Measurements from ENCODE around the gene KANTR. TPM values are rescaled to one million over a fixed set of nuclear protein-coding genes. Genes with fewer than 3 reads are reported as not detected.

KANTR gene, protein sequence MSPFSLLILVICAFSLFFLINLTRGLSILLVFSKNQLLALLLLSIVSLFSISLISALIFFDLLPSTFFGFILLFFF
- total RNA-seq (2022) (14.5 and 18.2 TPM in 2 replicates), Bru-seq, nascent RNA (percentile 65 among the genes with signal in this experiment), BruChase-seq, experiment 1, labeled RNA remaining after a 6-hour chase (percentile 64 among the genes with signal in this experiment), BruChase-seq, experiment 2, labeled RNA remaining after a 2-hour chase (percentile 76 among the genes with signal in this experiment)
- long read RNA-seq, partial matches to known transcripts, result 0 of 3 reads
- long read RNA-seq, other reads (novel, unspliced or antisense), result 3 of 3 reads

GRCh38 chrX:53093748-53094581, at the start of gene KANTR:
Gene KANTR (plus strand): TSS chrX:53094142. CDS start chrX:53124273, 30,131 bp downstream.
- Mint-ChIP-seq H3K9me3 (ENCODE audit: low read depth, unreplicated experiment) (no peaks in the 10 kb centered on the region), H3K4me3 (ENCODE audit: low read depth, unreplicated experiment) (peak within 1 kb of the TSS; percentile 84), H3K36me3 (ENCODE audit: insufficient read depth, unreplicated experiment) (peaks cover 22% of the 10 kb centered on the region), H3K27me3 (ENCODE audit: unreplicated experiment) (no peaks in the 10 kb centered on the region), H3K27ac (ENCODE audit: unreplicated experiment) (peak within 1 kb of the TSS; percentile 89), H3K4me1 (ENCODE audit: low read depth, unreplicated experiment) (peaks cover 14% of the 10 kb centered on the region)
- no peak for TF ChIP-seq CTCF (IDR thresholded peaks at IDR 0.05; ENCODE audit: unreplicated experiment)
- intact Hi-C loops (cut with micrococcal nuclease; ENCODE audit: unreplicated experiment), result loop anchor here (1.0 kb wide), 1 partner anchor 22 kb away; no protein-coding TSS in a partner anchor
- no TSS peak for BruUV-seq (replicated peaks)
- CTCF ChIA-PET, result no interaction called here
- peak; percentile 89 for DNase-seq

DNA sequence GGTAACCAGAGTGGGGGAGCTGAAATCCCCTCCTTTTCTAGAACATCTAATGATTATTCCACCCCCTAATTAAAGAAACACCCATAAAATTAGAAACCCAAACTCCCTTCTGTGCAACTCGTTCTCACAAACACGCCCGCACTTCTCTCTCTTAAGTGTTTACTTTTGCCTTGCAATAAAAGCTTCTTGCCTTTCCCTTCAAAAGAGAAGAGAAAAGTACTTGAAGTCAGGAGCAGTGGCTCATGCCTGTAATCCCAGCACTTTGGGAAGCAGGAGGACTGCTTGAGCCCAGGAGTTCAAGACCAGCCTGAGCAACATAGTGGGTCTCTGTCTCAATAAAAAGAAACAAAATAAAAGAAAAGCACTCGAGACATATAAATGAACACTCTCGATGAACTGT, 48.9 kb upstream of the KANTR start:
- DNase-seq, result no peak
- H3K4me3 Mint-ChIP-seq (ENCODE audit: low read depth, unreplicated experiment), result no peak overlapping the region
- no peaks in the 10 kb centered on the region for H3K9me3 Mint-ChIP-seq (ENCODE audit: low read depth, unreplicated experiment)
- CTCF ChIA-PET, result no interaction called here
- no peak overlapping the region for H3K27ac Mint-ChIP-seq (ENCODE audit: unreplicated experiment)
- peaks cover 48% of the 10 kb centered on the region for H3K27me3 Mint-ChIP-seq (ENCODE audit: unreplicated experiment)
- no peak for TF ChIP-seq CTCF (IDR thresholded peaks at IDR 0.05; ENCODE audit: unreplicated experiment)
- intact Hi-C loops (cut with micrococcal nuclease; ENCODE audit: unreplicated experiment), result no loop called here
- BruUV-seq (replicated peaks), result no TSS peak
- no peaks in the 10 kb centered on the region for H3K36me3 Mint-ChIP-seq (ENCODE audit: insufficient read depth, unreplicated experiment)
- H3K4me1 Mint-ChIP-seq (ENCODE audit: low read depth, unreplicated experiment), result no peaks in the 10 kb centered on the region

- Mint-ChIP-seq H3K27me3 (ENCODE audit: unreplicated experiment) (peaks cover 33% of the 10 kb centered on the region), H3K9me3 (ENCODE audit: low read depth, unreplicated experiment) (no peaks in the 10 kb centered on the region), H3K4me1 (ENCODE audit: low read depth, unreplicated experiment) (no peaks in the 10 kb centered on the region), H3K4me3 (ENCODE audit: low read depth, unreplicated experiment) (no peak overlapping the region), H3K36me3 (ENCODE audit: insufficient read depth, unreplicated experiment) (no peaks in the 10 kb centered on the region), H3K27ac (ENCODE audit: unreplicated experiment) (no peak overlapping the region)
- intact Hi-C loops (cut with micrococcal nuclease; ENCODE audit: unreplicated experiment), result no loop called here
- CTCF ChIA-PET, result no interaction called here
- no peak for TF ChIP-seq CTCF (IDR thresholded peaks at IDR 0.05; ENCODE audit: unreplicated experiment)
- no TSS peak for BruUV-seq (replicated peaks)
- DNase-seq, result no peak
Observed at GRCh38 chrX:53047228-53047627, 46.7 kb upstream of the KANTR start.

GRCh38 chrX:53048169-53049126, 45.5 kb upstream of the KANTR start, which contains the start of gene GPR173:
Gene GPR173 (plus strand): TSS chrX:53048789. CDS start chrX:53076622, 27,833 bp downstream.
- no TSS peak for BruUV-seq (replicated peaks)
- intact Hi-C loops (cut with micrococcal nuclease; ENCODE audit: unreplicated experiment), result no loop called here
- CTCF ChIA-PET, result no interaction called here
- TF ChIP-seq CTCF (IDR thresholded peaks at IDR 0.05; ENCODE audit: unreplicated experiment), result no peak
- Mint-ChIP-seq H3K4me1 (ENCODE audit: low read depth, unreplicated experiment) (no peaks in the 10 kb centered on the region), H3K9me3 (ENCODE audit: low read depth, unreplicated experiment) (no peaks in the 10 kb centered on the region), H3K27me3 (ENCODE audit: unreplicated experiment) (peaks cover 21% of the 10 kb centered on the region), H3K27ac (ENCODE audit: unreplicated experiment) (no peak within 1 kb of the TSS), H3K36me3 (ENCODE audit: insufficient read depth, unreplicated experiment) (no peaks in the 10 kb centered on the region), H3K4me3 (ENCODE audit: low read depth, unreplicated experiment) (no peak within 1 kb of the TSS)
- no peak for DNase-seq
